ENCODE results near the gene IRF1.

GRCh38 chr5:132496631-132497487 lies 6.3 kb upstream of the IRF1 start:
- TF ChIP-seq EZH2 (IDR thresholded peaks at IDR 0.05) (no peak), POLR2AphosphoS5 (IDR thresholded peaks at IDR 0.05; ENCODE audit: borderline replicate concordance, low read depth, low read length) (no peak)
